ENCODE measurements around the gene COX7B2.

The COX7B2 gene

DNA sequence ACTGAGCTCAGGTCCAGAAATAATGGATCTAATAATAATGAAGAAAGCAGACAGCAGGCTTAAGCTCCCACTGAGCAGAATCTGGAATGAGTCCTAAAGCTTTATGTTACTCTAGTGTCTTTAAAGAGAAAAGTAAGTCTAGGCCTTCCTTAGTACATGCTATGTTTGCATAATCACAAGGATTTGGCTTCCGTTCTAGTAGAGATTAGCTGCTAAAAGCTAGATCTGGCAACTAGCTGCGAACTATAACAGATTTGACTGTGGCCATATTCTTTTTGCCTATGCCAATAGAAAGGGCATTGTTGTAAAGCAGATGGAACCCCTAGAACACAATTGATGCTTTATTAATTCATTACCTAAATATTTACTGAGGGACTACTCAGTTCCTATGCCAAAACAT lies 19.0 kb downstream of the COX7B2 start:
- no peak for DNase-seq (ENCODE audit: low read depth in 2 of 2, low spot score in 1 of 2)

DNA sequence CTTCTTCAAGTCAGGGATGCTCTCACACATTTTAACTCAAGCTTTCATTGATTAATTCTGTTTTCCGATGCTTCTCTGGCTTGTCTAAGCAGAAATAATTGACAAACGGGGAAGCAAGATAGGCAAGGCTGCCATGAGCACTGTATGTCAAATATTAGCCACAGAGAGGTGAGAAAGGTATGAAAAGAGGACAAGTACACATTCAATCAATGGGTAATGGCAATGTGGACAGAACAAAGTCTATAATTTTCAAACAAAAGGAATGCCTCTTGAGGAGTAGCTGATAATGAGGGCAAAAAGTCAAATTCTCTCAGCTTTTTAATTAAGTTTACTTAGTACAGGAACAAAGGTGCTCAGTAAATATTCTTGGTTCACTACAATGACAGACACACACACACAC lies 19.6 kb downstream of the COX7B2 start:
- DNase-seq (ENCODE audit: low read depth in 2 of 2, low spot score in 1 of 2): no peak

DNA sequence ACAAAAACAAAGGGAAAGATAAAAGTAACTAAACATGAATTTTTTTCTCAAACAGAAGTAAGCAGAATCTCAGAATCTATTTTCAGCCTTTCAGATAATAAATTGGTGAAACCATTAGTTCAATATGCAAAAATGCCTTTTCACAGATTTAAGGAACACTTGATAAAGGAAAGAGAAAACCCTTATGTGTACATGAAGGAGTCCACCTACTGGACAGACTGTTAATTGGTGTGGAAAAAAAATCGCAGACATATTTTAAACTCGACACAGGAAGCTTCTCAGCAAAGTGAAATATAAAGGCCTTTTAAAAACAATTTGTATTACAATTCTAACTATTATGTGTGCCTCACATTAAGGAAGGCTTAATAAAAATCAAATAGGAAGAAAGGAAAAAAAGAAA lies 22.3 kb downstream of the COX7B2 start:
- no peak for DNase-seq (ENCODE audit: low read depth in 2 of 2, low spot score in 1 of 2)

DNA sequence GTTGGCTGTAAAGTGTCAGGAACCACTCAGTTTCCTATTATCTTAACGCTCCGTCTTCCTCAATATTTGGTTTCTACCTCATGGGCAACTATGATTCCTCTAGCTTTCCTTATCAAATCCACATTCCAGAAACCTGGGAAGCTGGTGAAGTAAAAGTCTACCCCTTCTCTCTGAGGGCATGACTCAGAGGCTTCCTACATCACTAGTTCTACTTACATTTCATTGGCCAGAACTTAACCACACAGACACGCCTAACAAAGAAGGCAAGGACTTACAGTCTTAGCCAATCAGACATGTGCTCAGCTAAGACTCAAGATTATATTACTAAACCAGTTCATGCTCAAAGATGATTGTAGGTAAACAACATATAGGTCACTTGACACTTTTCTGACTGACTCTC lies 30.4 kb downstream of the COX7B2 start:
- DNase-seq (ENCODE audit: low read depth in 2 of 2, low spot score in 1 of 2): no peak

DNA sequence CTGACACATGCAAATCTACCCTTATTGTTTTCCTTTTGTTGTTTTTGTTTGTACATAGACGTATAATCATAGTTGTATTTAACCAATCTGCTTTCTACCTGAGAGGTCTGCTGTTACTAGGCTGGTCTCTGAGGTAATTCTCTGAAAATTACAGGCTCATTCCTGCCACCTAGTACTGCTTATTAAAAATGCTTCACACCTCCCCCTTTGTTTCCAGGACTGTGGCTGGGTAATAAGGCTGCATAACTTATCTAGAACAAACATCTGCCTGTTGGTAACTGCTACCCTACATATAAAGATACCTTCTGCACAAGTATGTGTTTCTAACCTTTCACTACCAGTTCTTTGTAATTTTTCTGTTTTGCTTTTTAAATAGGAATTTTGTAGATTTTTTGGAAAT lies 34.2 kb downstream of the COX7B2 start:
- DNase-seq (ENCODE audit: low read depth in 2 of 2, low spot score in 1 of 2): no peak

DNA sequence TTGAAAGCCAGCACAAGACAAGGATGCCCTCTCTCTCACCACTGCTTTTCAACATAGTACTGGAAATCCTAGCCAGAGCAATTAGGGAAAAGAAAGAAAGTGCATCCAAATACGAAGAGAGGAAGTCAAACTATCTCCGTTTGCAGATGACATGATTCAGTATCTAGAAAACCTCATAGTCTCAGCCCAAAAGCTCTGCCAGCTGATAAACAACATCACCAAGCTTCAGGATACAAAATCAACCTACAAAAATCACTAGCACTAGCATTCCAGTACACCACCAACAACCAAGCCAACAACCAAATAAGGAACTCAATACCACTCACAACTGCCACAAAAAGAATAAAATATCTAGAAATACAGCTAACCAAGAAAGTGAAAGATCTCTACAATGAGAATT lies 38.6 kb downstream of the COX7B2 start:
- no peak for DNase-seq (ENCODE audit: low read depth in 2 of 2, low spot score in 1 of 2)

DNA sequence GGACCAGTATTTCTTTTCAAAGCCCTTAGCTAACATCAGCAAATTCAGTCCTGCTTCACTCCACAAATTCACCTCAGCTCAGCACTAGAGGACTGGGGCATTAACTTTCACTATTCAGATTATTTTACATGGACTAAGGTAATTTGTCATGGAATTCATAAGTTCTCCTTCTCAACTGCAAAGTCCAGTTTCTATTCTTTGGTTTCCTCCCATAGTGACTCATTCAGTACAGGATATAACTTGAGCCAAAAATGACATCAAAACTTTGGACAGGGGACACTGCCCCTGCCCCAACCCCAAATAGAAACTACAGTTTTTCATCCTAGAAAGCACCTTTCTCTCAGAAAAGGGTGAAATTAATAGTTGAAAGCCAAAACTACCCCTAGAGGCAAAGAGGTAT lies 52.7 kb downstream of the COX7B2 start:
- no peak for DNase-seq (ENCODE audit: low read depth in 2 of 2, low spot score in 1 of 2)

DNA sequence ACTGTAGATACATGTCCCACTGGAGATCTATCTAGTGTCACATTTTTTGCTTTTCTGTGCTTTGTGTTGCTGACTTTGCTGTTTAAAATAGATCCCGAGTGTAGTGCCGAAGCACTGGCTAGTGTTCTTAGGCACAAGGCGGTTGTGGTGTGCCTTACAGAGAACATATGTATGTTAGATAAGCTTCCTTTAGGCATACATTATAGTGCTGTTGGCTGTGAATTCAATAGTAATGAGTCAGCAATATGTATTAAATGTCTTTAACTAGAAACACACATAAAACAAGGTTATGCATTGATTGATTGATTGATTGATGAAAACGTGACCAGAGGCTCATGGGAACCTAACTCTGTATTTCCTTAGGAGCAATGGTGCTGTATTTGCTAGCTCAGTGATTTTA lies 56.2 kb downstream of the COX7B2 start:
- DNase-seq (ENCODE audit: low read depth in 2 of 2, low spot score in 1 of 2): no peak

DNA sequence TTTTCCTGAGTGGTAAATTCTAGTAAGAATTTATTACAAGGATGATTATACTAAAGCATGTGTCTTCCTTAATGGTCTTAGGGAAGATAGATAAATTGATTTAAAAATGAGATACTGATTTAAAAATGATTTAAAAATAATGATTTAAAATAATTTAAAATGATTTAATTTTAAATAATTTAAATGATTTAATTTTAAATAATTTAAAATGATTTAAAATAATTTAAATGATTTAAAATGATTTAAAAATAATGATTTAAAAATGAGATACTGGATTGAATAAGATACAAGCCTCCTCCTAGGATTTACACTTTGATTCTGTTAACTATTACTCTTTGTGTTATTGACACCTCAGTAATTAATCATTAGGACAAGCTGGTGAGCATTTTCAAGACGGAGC lies 59.0 kb downstream of the COX7B2 start:
- no peak for DNase-seq (ENCODE audit: low read depth in 2 of 2, low spot score in 1 of 2)

DNA sequence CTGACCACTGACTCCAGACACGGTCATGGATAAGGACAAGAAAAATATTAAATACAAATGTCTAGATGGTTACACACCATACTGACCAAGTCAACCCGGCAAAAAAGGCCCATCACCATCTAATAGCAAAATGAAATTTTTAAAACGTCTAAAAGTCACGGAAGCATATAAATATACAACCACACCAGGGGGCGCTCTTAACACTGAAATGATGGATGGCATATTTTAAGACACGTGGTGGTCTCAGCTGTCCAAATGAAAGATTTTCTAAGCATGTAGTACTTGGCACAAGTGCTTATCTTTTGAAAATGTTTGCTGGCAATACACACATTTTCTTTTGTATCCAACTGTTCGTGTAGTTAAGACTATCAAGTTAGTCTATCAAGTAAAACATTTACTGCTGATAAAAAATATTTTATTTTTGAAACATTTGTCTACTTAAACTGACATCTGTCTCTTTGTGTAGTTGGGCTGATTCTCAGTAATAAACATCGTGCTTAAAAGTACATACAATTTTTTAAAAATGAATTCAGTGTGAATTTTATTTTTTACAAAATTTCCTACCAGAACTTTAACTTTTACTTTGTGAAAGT lies 64.6 kb downstream of the COX7B2 start:
- peak in 1 of 2 donors; percentile 1 for DNase-seq (ENCODE audit: low read depth in 2 of 2, low spot score in 1 of 2)

DNA sequence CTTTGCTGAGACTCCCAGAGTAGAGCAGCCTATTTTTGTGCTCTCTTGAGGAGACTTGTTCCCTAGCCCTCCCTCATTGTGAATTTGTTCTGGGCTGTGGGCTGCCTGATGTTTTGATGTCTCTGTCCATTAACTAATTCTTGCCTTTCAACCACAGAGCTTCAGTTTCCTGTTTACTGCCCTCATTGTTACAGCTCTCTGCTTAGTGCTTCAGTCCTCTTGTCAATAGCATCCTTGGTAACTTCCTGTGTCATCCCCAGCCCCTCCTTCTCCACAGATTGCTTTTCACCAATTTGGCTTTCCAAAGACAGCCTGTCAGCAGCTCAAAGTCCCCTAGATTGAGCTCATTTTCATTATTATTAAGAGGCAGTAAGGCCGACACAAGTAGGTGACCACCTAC lies 69.9 kb downstream of the COX7B2 start:
- no peak for DNase-seq (ENCODE audit: low read depth in 2 of 2, low spot score in 1 of 2)

DNA sequence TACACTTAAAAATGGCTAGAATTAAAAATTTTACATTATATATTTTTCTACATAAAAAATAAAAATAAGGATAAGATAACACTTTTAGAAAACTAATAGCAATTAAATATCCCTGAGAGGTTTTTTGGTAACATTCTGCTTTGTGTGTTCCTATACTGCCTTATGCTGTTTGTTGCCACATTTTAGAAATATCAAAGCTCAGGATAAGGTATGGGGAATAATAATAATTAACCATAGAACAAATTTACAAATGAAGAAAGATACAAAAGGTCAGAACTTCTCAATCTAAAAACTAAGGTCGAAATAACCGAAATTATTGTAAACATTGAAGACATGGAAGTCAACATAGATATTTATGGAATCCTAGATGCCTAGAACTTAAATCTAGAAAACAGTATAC lies 71.4 kb downstream of the COX7B2 start:
- DNase-seq (ENCODE audit: low read depth in 2 of 2, low spot score in 1 of 2): no peak

DNA sequence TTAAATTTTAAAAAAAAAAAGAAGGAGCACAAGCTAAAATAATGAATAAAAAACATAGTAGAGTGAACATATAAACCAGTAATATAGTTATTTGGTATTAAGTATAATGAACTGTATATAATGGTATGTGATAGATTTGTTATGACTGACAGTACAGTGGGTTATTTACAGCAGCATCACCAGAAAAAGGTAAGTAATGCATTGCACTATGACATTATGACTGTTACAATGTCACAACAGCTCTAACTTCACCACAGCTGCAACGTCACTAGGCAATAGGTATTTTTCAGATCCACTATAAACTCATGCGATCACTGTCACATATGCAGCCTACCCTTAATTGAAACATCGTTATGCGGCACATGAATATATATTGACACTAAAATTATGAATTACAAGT lies 72.5 kb downstream of the COX7B2 start:
- no peak for DNase-seq (ENCODE audit: low read depth in 2 of 2, low spot score in 1 of 2)

DNA sequence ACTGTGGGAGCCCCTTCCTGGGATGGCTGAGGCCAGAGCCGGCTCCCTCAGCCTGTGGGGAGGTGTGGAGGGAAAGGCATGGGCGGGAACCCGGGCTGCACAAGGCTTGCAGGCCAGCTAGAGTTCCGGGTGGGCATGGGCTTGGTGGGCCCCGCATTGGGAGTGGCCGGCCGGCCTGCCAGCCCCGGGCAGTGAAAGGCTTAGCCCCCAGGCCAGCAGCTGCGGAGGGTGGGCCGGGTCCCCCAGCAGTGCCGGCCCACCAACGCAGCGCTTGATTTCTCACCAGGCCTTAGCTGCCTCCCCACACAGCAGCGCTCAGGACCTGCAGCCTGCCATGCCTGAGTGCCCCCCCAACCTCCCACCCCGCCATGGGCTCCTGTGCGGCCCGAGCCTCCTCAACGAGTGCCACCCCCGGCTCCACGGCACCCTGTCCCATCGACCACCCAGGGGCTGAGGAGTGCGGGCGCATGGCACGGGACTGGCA lies 78.0 kb downstream of the COX7B2 start:
- DNase-seq (ENCODE audit: low read depth in 2 of 2, low spot score in 1 of 2): no peak

DNA sequence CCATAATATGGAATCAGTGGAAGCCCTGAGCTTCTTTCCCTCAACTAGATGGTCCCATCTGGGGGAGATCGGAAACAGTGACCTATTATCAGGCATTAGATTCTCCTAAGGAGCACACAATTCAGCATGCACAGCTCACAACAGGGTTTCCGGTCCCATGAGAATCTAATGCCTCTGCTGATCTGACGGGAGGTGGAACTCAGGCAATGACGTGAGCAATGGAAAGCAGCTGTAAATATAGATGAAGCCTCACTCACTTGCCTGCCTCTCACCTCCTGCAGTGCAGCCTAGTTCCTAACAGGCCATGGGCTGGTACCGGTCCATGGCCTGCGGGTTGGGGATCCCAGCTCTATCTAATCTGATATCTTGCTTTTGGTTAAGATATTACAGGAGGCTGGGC lies 88.9 kb downstream of the COX7B2 start:
- no peak for DNase-seq (ENCODE audit: low read depth in 2 of 2, low spot score in 1 of 2)

DNA sequence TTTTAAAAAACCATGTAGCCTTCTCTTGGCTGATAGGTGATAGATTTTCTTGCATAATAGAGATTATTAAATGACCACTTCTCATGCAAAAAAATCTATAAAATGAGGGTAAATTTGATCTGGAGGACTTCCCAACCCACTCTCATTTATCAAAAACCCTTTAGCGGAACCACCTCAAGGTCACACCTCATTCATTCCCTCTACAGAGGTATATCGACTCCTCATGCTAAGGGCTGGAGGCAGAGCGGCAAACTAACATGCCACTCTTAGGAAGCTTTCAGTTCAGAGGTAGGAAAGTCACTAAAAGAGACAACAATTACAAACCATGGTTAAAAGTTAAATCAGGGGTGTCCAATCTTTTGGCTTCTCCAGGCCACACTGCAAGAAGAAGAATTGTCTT lies 90.0 kb downstream of the COX7B2 start:
- DNase-seq (ENCODE audit: low read depth in 2 of 2, low spot score in 1 of 2): no peak

DNA sequence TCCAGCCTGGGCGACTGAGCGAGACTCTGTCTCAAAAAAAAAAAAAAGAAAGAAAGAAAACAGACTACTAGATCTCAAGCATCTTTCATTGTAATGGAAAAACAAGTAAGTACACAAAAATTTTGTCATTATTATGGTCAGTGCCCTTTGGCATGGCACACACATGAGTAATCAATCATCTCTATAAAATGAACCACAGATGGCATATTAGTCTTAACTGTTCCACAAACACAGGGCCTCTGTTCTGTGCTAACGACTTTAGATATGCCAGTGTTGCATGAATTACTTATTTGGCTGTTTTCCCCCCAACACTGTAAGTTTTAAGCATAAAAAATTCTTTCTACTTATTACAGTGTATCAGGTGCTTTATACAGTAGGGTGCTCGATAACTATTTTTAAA lies 90.4 kb downstream of the COX7B2 start:
- DNase-seq (ENCODE audit: low read depth in 2 of 2, low spot score in 1 of 2): no peak

DNA sequence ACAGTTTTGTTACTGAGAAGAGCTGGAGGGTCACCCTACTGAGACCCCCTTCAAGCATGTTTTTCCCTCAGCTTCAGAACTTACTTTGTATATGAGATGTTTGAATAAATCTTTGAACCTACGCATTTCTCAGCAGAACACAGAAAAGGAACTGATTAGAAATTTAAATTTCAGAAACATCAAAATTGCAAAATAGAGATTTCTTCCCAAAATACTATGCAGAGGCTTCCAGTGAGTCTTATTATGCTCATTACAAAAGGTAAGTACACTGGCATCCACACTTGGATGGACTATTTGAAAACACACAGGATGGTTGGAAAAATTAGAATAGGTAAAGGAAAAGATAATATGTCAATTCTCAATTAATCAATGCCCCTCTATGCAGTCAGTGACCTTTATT lies 91.2 kb downstream of the COX7B2 start:
- no peak for DNase-seq (ENCODE audit: low read depth in 2 of 2, low spot score in 1 of 2)

DNA sequence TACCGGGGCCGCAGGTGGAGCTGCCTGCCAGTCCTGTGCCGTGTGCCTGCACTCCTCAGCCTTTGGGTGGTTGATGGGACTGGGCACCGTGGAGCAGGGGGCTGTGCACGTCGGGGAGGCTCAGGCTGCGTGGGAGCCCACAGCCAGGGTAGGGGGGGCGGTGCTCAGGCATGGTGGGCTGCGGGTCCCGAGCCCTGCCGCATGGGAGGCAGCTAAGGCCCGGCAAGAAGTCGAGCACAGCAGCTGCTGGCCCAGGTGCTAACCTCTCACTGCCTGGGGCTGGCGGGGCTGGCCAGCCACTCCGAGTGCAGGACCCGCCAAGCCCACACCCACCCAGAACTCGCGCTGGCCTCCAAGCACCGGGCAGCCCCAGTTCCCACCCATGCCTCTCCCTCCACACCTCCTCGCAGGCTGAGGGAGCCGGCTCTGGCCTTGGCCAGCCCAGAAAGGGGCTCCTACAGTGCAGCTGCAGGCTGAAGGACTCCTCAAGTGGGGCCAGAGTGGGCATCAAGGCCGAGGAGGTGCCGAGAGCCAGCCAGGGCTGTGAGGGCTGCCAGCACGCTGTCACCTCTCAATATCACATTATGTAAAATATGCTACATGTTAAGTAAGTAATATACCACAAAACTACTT lies 104.1 kb downstream of the COX7B2 start:
- DNase-seq (ENCODE audit: low read depth in 2 of 2, low spot score in 1 of 2): no peak

DNA sequence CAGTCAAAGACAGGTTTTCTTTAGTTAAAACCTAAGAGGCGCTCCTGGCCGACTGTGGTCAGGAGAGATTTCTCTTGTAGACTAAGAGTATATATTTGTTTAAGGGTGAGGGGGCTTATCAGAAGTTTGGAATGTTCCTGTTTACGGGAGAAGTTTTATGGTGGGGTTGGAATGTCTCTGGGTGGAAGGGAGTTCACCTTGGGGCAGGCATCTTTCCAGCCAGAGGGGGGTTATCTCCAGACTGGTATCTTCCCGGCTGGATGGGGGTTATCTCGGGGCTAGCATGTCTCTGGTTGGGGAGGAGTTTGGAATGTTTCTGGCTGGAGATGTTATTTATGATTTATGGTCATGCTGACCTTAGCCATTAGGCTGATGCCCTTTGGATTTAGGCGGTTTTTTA lies 116.0 kb downstream of the COX7B2 start:
- no peak for DNase-seq (ENCODE audit: low read depth in 2 of 2, low spot score in 1 of 2)

DNA sequence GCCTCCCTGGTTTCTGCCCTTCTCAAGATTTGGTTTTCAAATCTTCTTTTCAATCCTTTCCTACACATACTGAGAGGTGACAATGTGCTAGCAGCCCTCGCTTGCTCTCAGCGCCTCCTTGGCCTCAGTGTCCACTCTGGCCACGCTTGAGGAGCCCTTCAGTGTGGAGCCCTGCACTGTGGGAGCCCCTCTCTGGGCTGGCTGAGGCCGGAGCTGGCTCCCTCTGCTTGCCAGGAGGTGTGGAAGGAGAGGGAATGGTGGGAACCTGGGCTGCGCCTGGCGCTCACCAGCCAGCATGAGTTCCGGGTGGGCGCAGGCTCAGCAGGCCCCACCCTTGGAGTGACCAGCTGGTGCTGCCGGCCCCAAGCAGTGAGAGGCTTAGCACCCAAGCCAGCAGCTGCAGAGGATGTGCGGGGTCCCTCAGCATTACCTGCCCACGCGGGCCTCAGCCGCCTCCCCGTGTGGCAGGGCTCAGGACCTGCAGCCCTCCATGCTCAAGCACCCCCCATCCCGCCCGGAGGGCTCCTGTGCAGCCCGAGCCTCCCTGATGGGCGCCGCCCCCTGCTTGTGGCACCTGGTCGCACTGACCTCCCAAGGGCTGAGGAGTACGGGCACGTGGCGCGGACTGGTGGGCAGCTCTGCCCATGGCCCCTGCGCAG lies 127.5 kb downstream of the COX7B2 start:
- no peak for DNase-seq (ENCODE audit: low read depth in 2 of 2, low spot score in 1 of 2)

DNA sequence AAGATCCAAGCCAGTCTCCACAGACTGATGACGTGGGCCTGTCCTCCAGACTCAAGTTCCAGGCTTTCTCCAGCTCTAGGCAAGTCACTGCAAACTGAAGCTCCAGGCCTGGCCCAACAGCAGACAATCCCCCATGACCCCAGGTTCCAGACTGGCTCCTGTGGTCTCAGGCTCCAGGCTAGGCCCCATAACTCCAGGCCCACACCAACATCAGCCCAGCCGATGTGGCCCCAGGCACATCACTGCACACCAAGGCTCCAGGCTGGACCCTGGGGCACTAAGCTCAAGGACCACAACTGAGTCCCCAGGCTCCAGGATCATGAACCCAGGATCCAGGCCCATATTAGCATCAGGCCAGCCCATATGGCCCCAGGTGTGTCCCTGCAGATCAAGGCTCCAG lies 143.6 kb downstream of the COX7B2 start:
- DNase-seq (ENCODE audit: low read depth in 2 of 2, low spot score in 1 of 2): no peak

DNA sequence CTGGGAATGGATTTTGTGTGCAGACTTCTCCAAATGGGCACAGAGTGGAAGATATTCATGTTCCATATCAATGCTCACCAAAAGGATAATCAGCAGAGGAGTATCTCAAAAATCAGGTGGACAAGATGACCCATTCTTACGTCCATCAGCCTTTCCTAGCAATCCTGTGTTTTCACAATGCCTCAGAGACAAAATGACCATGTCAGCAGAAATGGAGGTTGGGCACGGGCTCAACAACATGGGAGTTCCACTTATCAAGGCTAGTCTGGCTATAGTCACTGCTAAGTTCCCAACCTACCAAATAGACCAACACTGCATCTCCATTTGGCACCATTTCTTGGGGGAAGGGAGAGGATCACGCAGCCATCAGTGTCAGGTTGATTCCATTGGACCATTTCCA lies 179.0 kb downstream of the COX7B2 start:
- no peak for DNase-seq (ENCODE audit: low read depth in 2 of 2, low spot score in 1 of 2)

Data from stimulated activated CD8-positive, alpha-beta memory T cell treated with anti-CD3 and anti-CD28 coated beads, Interleukin-4, amount 100 ng/mL, for 4 hours (primary cell).